Naive thymus-derived CD8-positive, alpha-beta T cell (primary cell): ENCODE measurements around the gene PBX2. TPM values are rescaled to one million over a fixed set of nuclear protein-coding genes. Genes with fewer than 3 reads are reported as not detected.

Source experiments
- ATAC-seq, 2 donors: fragments of 150-1000 bp; cut with Tn5 transposase in 1 of 2; sonication (Bioruptor Pico), chemical (Tn5 transposase) in 1 of 2; 1 replicate in 1 of 2; 2 replicates in 1 of 2; pipeline ENCODE4 v1.10.0; 2021; ENCODE audit warnings: mild to moderate bottlenecking in 2 of 2, moderate library complexity in 2 of 2
- POLR2A ChIA-PET: fragments of 350-600 bp; sonication (Branson Sonifier 250); formaldehyde crosslinking; loops from one replicate; lab custom pipeline; 2021; ENCODE audit warnings: antibody characterized with exemption; lab: Charles Lee
- DNase-seq, 10 donors: peaks; one replicate each; pipeline versions ENCODE4 v3.0.0 to v3.0.0-alpha.2; 2020 to 2022
- H3K27ac Mint-ChIP-seq, 10 donors: one replicate each; pipeline ENCODE4 v1.8.0; 2020 to 2022; ENCODE audit warnings: mild to moderate bottlenecking in 10 of 10, mixed read lengths in 10 of 10, moderate library complexity in 4 of 10, inconsistent platforms in 1 of 10
- H3K27me3 Mint-ChIP-seq, 5 donors: one replicate each; pipeline ENCODE4 v1.8.0; 2021 to 2022; ENCODE audit warnings: mixed read lengths in 5 of 5
- H3K36me3 Mint-ChIP-seq, 3 donors: one replicate each; pipeline ENCODE4 v1.8.0; 2020 to 2022; ENCODE audit warnings: mixed read lengths in 3 of 3, mild to moderate bottlenecking in 2 of 3, inconsistent platforms in 1 of 3
- H3K4me1 Mint-ChIP-seq, 4 donors: one replicate each; pipeline ENCODE4 v1.8.0; 2021 to 2022; ENCODE audit warnings: mixed read lengths in 4 of 4
- H3K4me3 Mint-ChIP-seq, 10 donors: one replicate each; pipeline ENCODE4 v1.8.0; 2020 to 2022; ENCODE audit warnings: mild to moderate bottlenecking in 10 of 10, mixed read lengths in 10 of 10, moderate library complexity in 6 of 10, inconsistent platforms in 1 of 10
- H3K9me3 Mint-ChIP-seq, 9 donors: one replicate each; pipeline ENCODE4 v1.8.0; 2020 to 2022; ENCODE audit warnings: mixed read lengths in 9 of 9, mild to moderate bottlenecking in 3 of 9, inconsistent platforms in 1 of 9, moderate library complexity in 1 of 9
- polyA plus RNA-seq, 3 donors: library from polyadenylated mRNA; unstranded; fragments of 300-500 nt; fragmentation: Illumina TruSeq; gene quantifications; one replicate each; pipeline ENCODE4 v1.2.3, GENCODE V29; 2021
- total RNA-seq, 8 experiments: library from RNA in 2 of 8; stranded (reverse) in 2 of 8; gene quantifications; one replicate each; pipeline ENCODE4 v1.2.3 and lab custom pipeline; 2021 to 2026

PBX2 gene
- total and polyA plus RNA-seq, 5 experiments from 2014 or later: 1.6 to 174 (median 2.2) TPM

DNA sequence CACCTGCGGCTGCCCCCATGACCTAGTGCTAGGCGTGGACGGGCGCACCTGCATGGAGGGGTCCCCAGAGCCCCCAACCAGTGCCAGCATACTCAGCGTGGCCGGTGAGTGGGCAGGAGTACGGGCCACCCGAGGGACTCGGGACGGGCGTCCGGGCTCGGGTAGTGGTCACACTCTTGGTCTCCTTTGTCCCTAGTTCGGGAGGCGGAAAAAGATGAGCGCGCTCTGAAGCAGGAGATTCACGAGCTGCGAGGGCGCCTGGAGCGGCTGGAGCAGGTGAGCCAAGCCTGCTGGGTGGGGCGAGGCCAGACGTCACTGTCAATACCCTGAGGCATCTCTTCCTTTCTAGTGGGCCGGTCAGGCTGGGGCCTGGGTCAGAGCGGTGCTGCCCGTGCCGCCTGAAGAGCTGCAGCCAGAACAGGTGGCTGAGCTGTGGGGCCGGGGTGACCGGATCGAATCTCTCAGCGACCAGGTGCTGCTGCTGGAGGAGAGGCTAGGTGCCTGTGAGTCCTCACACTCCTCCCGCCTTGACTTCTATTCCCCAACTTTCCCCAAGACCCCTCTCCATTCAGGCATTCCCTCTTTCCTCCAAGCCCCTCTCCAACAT, 22.7 kb downstream of the PBX2 start:
- peaks cover 0 to 58% (median 5%) of the 10 kb centered on the region in 3 donors for H3K36me3 Mint-ChIP-seq
- no peaks in the 10 kb centered on the region for H3K27me3 Mint-ChIP-seq
- ATAC-seq (no peak), DNase-seq (peak in 1 of 10 donors; percentile 44)
- H3K4me1 Mint-ChIP-seq: peaks cover 3 to 39% (median 16%) of the 10 kb centered on the region in 4 donors
- POLR2A ChIA-PET: no interaction called here
- H3K4me3 Mint-ChIP-seq: no peak overlapping the region
- H3K9me3 Mint-ChIP-seq: no peaks in the 10 kb centered on the region
- H3K27ac Mint-ChIP-seq: peak overlapping the region in 3 of 10 donors; percentile 63 to 74 (median 66)

DNA sequence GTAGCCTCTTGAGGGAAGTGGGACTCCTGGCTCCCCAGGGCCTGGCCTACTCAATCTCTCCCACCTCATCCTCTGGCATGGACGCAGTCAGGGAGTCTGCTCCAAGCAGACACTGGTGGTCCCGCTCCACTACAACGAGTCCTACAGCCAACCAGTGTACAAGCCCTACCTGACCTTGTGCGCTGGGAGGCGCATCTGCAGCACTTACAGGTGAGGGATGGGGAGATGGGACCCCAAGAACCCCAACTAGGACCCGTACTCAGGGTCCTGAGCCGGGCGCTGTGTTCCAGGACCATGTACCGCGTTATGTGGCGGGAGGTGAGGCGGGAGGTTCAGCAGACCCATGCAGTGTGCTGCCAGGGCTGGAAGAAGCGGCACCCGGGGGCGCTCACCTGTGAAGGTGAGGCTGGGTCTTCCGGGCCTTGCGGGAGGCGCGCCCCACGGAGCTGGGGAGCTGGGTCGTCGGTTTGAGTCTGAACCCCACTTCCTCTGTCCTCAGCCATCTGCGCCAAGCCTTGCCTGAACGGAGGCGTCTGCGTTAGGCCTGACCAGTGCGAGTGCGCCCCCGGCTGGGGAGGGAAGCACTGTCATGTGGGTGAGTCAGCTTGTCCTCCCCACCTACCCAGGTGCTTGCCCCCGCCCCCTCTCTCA, 23.5 kb downstream of the PBX2 start:
- Mint-ChIP-seq H3K27me3 (no peaks in the 10 kb centered on the region), H3K27ac (peak overlapping the region in 1 of 10 donors; percentile 75), H3K36me3 (peaks cover 0 to 61% (median 5%) of the 10 kb centered on the region in 3 donors), H3K4me3 (no peak overlapping the region), H3K9me3 (no peaks in the 10 kb centered on the region), H3K4me1 (peaks cover 3 to 39% (median 16%) of the 10 kb centered on the region in 4 donors)
- no peak for ATAC-seq
- POLR2A ChIA-PET: interaction anchor here (0.6 kb wide), 1 partner anchor 19 kb away, joined by 3 read pairs; no protein-coding TSS in a partner anchor
- peak in 1 of 10 donors; percentile 58 for DNase-seq

DNA sequence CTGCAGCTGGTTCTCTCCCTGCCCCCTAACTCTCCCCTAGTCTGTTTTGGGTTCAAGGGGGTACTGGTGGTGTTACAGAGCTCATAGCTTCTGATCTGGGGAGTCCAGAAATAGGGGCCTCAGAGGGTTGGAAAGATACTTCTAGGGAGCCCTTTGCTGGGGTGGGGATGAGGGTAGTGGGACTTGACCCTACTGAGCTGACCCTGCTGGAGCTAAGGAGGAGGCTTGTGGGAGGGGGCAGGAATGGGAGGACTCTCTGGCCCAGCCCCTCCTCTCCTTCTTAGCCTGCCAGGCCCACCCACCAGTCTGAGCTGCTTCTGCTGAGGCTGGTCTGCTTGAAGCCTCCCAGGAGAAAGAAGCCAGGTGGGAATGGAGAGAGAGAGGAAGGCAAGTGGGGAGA, 25.7 kb downstream of the PBX2 start, which contains the start of gene EGFL8:
Gene EGFL8, plus strand, starts transcription at position 301 of the 400 bp plus-strand sequence. CDS start 1,571 bp downstream, outside the sequence.
- peaks cover 0 to 50% (median 0%) of the 10 kb centered on the region in 3 donors for H3K36me3 Mint-ChIP-seq
- no peak within 1 kb of the TSS for H3K4me3 Mint-ChIP-seq
- POLR2A ChIA-PET: interaction anchor here (0.7 to 1.8 kb wide), 5 partner anchors 12 to 54 kb away, joined by 3 to 10 read pairs (median 3); partner anchors contain the start of genes AGPAT1 and PBX2
- peaks cover 0 to 17% (median 6%) of the 10 kb centered on the region in 4 donors for H3K4me1 Mint-ChIP-seq
- no peak for ATAC-seq
- no peaks in the 10 kb centered on the region for H3K9me3 Mint-ChIP-seq
- H3K27me3 Mint-ChIP-seq: no peaks in the 10 kb centered on the region
- H3K27ac Mint-ChIP-seq: peak within 1 kb of the TSS in 6 of 10 donors; percentile 27 to 73 (median 50)
- DNase-seq: peak in 1 of 10 donors; percentile 46

DNA sequence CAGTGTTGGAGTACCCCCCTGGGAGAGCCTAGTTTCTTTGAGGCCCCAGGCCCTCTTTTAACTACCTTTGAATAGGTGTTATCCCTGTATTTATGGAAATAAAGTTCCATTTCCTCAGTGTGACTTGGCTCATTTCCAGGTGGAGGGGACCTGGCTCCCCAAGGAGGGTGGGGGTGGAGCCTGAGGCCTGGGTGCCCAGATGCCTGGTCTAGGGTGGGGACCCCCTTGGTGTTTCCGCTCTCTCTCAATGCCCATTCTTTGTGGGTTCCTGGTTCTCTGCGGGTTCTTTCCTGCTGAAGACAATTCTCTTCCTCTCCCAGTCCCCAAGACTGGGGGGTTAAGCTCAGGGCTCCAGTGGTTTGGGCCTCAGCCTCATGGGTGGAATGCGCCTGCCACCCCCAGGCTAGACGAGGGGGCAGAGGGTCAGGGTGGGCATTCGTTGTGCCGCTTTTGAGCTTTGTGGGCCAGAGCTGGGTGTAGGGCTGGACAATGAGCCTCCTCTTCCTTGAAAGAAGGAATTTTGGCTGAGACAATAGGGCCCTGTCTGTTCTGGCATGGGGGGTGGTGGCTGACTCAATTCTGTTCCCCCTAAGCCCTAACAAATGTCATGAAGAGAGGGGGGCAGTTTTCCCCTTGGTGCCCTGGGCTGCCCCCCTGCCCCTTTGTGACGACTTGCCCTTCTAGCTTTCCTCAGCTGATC, 26.3 kb downstream of the PBX2 start:
- Mint-ChIP-seq H3K36me3 (peaks cover 0 to 49% (median 0%) of the 10 kb centered on the region in 3 donors), H3K27ac (peak overlapping the region in 3 of 10 donors; percentile 27 to 53 (median 47)), H3K9me3 (no peaks in the 10 kb centered on the region), H3K27me3 (no peaks in the 10 kb centered on the region), H3K4me3 (no peak overlapping the region), H3K4me1 (peaks cover 0 to 14% (median 4%) of the 10 kb centered on the region in 4 donors)
- peak in 1 of 10 donors; percentile 7 for DNase-seq
- no peak for ATAC-seq
- POLR2A ChIA-PET: interaction anchor here (0.7 to 1.8 kb wide), 4 partner anchors 13 to 32 kb away, joined by 3 to 10 read pairs (median 3); partner anchors contain the start of genes AGPAT1 and PBX2

DNA sequence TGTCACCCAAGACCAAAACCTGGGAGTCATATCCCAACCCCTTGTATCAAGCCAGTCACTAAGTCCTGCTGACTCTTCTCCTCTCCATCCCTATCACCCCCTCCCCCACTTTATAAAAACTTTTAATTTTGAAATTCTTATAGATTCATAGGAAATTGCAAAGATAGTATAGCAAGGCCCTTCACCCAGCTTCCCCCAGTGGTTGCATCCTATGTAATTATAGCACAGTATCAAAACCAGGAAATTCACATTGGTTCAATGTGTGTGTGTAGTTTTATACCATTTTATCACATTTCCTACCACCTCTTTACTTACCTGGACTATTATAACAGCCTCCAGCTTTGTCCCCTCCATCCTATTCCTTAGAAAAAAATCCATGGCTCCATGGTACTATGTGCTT, 31.9 kb downstream of the PBX2 start:
- POLR2A ChIA-PET: interaction anchor here (2.3 kb wide), 1 partner anchor 19 kb away, joined by 10 read pairs; no protein-coding TSS in a partner anchor
- Mint-ChIP-seq H3K9me3 (no peaks in the 10 kb centered on the region), H3K36me3 (peaks cover 6 to 40% (median 8%) of the 10 kb centered on the region in 3 donors), H3K4me3 (no peak overlapping the region), H3K27me3 (no peaks in the 10 kb centered on the region), H3K27ac (no peak overlapping the region), H3K4me1 (peaks cover 21 to 34% (median 23%) of the 10 kb centered on the region in 4 donors)
- DNase-seq (no peak), ATAC-seq (no peak)

DNA sequence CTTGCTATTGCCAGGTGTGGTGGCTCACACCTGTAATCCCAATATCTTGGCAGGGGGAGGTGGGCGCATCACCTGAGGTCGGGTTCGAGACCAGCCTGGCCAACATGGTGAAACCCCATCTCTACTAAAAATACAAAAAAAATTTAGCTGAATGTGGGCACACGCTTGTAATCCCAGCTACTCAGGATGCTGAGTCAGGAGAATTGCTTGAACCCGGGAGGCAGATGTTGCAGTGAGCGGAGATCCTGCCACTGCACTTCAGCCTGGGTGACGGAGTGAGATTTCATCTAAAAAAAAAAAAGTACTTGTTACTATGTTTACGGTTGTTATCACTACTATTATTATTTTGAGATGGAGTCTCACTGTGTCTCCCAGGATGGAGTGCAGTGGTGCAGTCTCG, 33.1 kb downstream of the PBX2 start:
- POLR2A ChIA-PET: no interaction called here
- Mint-ChIP-seq H3K4me3 (no peak overlapping the region), H3K36me3 (peaks cover 6 to 32% (median 8%) of the 10 kb centered on the region in 3 donors), H3K27me3 (no peaks in the 10 kb centered on the region), H3K27ac (no peak overlapping the region), H3K4me1 (peaks cover 28 to 46% (median 34%) of the 10 kb centered on the region in 4 donors), H3K9me3 (no peaks in the 10 kb centered on the region)
- peak in 1 of 10 donors; percentile 26 for DNase-seq
- ATAC-seq: no peak

DNA sequence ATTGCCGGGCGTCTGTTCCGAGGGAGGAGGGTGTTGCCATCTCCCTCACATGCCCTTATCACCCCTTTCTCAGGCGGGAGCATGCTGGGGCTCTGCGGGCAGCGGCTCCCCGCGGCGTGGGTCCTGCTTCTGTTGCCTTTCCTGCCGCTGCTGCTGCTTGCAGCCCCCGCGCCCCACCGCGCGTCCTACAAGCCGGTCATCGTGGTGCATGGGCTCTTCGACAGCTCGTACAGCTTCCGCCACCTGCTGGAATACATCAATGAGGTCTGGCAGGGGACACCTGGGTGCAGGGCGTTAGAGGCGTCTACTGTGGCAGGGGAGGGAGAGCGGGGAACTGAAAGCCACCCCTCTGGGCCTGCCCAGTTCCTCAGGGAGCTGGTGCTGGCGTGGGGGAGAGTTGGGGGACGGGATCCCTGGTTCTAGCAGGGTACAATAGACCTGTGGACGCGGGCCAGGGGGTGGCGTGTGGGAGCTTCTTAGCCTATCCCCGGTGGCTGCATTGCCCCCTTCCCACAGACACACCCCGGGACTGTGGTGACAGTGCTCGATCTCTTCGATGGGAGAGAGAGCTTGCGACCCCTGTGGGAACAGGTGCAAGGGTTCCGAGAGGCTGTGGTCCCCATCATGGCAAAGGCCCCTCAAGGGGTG, 35.4 kb downstream of the PBX2 start:
- H3K4me1 Mint-ChIP-seq: peaks cover 41 to 69% (median 49%) of the 10 kb centered on the region in 4 donors
- peak overlapping the region; percentile 88 to 100 (median 98) for H3K4me3 Mint-ChIP-seq
- ATAC-seq (peak; percentile 61 to 73), DNase-seq (peak; percentile 45 to 87 (median 66))
- H3K9me3 Mint-ChIP-seq: no peaks in the 10 kb centered on the region
- peaks cover 0 to 13% (median 4%) of the 10 kb centered on the region in 5 donors for H3K27me3 Mint-ChIP-seq
- POLR2A ChIA-PET: interaction anchor here (0.8 to 1.6 kb wide), 6 partner anchors 22 to 690 kb away, joined by 3 to 9 read pairs (median 4); partner anchors contain the start of gene AGPAT1
- peak overlapping the region; percentile 87 to 99 (median 98) for H3K27ac Mint-ChIP-seq
- H3K36me3 Mint-ChIP-seq: peaks cover 6 to 30% (median 8%) of the 10 kb centered on the region in 3 donors

DNA sequence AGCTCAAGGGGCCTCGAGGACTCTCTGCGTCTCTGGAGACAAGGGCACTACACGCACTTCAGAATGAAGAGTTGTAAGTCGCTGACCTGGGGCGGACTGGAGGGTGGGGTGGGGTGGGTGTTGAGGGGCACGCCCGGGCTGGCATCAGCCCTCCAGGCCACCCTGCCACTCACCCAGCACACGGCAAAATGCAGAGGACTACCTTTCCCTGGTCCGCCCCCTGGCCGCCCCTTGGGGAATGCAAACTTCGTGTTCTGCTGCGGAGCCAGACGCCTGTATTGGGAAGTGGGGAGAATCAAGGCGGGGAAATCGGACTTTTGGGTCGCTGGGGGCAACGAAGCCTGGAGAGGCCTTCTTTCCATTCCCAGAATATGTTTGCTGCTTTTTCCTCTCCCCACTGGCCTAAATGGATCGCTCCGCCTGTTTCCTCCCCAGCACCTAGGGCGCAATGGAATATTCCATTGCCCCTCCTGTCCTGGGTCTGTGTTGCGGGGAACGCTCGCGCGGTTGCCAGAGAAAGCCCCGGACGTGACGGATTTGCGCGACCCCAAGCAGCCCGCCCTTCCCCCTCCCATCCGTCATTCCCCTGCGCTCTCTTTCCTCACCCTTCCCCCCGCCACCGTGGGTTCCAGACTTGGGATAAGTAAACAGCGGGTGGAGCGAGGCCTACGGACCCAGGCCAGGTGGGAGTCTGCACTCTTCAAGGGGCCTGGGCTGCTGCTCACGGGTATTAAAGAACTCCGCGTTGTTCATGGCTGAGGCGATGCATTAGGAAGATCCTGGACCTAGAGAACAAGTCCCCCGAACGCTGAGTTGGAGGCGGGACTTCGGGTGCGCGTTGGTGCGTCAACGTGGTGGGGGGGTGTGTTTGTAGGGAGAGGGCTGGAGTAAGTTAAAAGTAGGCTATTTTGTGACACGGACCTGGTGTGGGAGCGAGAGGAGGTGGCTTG, 36.2 kb downstream of the PBX2 start, which contains the start of gene PPT2:
Gene PPT2, plus strand, starts transcription at position 578 of the 950 bp plus-strand sequence. CDS start 454 bp downstream, outside the sequence.
- Mint-ChIP-seq H3K4me1 (peaks cover 45 to 73% (median 53%) of the 10 kb centered on the region in 4 donors), H3K4me3 (peak within 1 kb of the TSS; percentile 88 to 100 (median 98)), H3K27me3 (peaks cover 0 to 16% (median 4%) of the 10 kb centered on the region in 5 donors), H3K36me3 (peaks cover 6 to 24% (median 8%) of the 10 kb centered on the region in 3 donors), H3K27ac (peak within 1 kb of the TSS; percentile 87 to 99 (median 98)), H3K9me3 (no peaks in the 10 kb centered on the region)
- POLR2A ChIA-PET: interaction anchor here (0.6 to 1.6 kb wide), 6 partner anchors 23 to 691 kb away, joined by 3 to 9 read pairs (median 4); partner anchors contain the start of gene AGPAT1
- DNase-seq: peak; percentile 60 to 92 (median 83)
- ATAC-seq: peak; percentile 65 to 79

DNA sequence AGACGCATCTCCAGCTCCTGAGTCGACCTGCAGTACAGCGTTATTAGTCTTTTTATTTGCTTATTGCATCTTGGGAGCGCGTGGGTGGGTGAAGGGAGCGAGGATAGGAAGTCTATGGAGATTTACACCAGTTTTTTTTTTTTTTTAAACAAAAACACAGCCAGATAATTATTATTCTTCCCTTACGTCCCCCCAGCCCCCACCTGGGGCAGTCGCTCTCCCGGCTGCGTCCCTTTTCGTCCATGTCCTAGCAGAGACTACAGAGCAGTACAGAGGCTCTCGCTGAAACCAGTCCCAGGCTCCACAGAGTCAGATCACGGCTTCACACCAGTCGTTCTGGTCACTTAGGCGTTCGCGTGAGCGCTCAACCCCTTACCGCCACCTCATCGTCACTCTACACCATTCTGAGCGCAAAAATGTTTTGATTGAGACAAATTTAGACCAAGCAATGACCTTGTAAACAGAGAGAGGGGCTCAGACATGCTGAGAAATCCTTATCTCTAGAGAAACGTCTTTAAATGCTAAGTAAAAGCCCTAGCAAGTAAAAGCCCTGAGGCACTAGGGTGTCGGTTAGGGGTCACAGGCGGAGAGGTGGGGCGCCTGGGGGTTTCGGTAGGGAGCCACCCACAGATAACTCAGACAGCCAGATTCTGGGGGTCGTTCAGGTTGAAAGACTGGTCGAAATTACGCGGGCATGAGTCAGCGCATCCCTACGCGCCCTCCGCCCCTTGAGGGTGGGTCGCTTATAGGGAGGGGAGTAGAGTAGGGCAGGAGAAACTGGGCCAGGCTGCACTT, 37.0 kb downstream of the PBX2 start:
- POLR2A ChIA-PET: interaction anchor here (0.6 to 1.9 kb wide), 8 partner anchors 17 to 54 kb away, joined by 3 to 21 read pairs (median 6); partner anchors contain the start of genes ATF6B, FKBPL, GPSM3 and PBX2

More for the DNA sequence above, 37.0 kb downstream of the PBX2 start:
- Mint-ChIP-seq H3K4me1 (peaks cover 50 to 82% (median 61%) of the 10 kb centered on the region in 4 donors), H3K27ac (peak overlapping the region; percentile 80 to 99 (median 92)), H3K36me3 (peaks cover 0 to 21% (median 4%) of the 10 kb centered on the region in 3 donors), H3K27me3 (peaks cover 0 to 23% (median 4%) of the 10 kb centered on the region in 5 donors), H3K9me3 (no peaks in the 10 kb centered on the region), H3K4me3 (peak overlapping the region; percentile 64 to 100 (median 86))
- DNase-seq (peak in 3 of 10 donors; percentile 5 to 62 (median 8)), ATAC-seq (no peak)
